ENCODE data around the gene TCF4.

DNA sequence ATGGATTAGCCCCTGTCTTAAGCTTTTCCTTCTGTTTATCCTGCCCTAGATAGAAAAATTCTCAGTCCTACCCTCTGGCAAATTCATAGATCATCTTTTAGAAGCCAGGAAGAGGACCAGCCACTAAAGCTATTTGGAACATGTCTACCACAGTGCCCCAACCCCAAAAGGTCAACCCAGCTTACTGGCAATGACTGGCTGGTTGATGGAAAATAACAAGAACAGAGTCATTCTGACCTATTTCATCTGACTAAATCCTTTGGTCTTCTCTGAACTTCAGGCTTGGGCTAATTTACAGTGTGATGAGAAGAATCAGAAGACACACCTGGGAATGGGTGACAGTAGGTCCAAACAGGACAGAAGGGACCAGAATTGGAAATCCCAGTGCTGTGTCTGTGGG is 401.4 kb downstream of the TCF4 start:
- TF ChIP-seq EZH2 (IDR thresholded peaks at IDR 0.05) (no peak), POLR2AphosphoS5 (IDR thresholded peaks at IDR 0.05; ENCODE audit: borderline replicate concordance, low read depth, low read length) (no peak), FOXP2 (optimal IDR thresholded peaks at IDR 0.05; ENCODE audit: control extremely low read depth, extremely low read length, insufficient read depth) (no peak)
